HepG2 (cell line): ENCODE results near the gene DHRS1. TPM values are rescaled to one million over a fixed set of nuclear protein-coding genes. Genes with fewer than 3 reads are reported as not detected.
A peak's percentile ranks its signal among the peaks of the same experiment; 100 is the strongest.

ENCODE experiments used
- AHDC1 ChIP-seq: sonication (generic); formaldehyde crosslinking; IDR thresholded peaks from 2 replicates; pipeline ENCODE4 v1.5.1; 2020; ENCODE audit warnings: mild to moderate bottlenecking, missing genetic modification reagents, borderline replicate concordance
- ATF7 ChIP-seq, 2 experiments: fragments of 450-650 bp in 1 of 2; sonication (generic) in 1 of 2; formaldehyde crosslinking in 1 of 2; IDR thresholded peaks; 2 replicates each; pipeline versions ENCODE4 v1.4.0 to v1.6.1; 2016 to 2020; ENCODE audit warnings: antibody characterized with exemption in 1 of 2, mild to moderate bottlenecking in 1 of 2, missing genetic modification reagents in 1 of 2
- CEBPB ChIP-seq: IDR thresholded peaks from 2 replicates; pipeline ENCODE4 v1.6.1; 2011; ENCODE audit warnings: low read depth, low read length, improper control_type of control experiment, borderline replicate concordance
- HNRNPH1 ChIP-seq: fragments of 200-400 bp; formaldehyde crosslinking; optimal IDR thresholded peaks from 2 replicates; pipeline ENCODE3; 2017; ENCODE audit warnings: mild to moderate bottlenecking, low read depth, low read length
- IKZF1 ChIP-seq: fragments of 450-650 bp; IDR thresholded peaks from 2 replicates; pipeline ENCODE4 v1.7.1; 2016
- KDM2A ChIP-seq: sonication (generic); formaldehyde crosslinking; IDR thresholded peaks from 2 replicates; pipeline ENCODE4 v1.4.0; 2020; ENCODE audit warnings: low read depth, missing genetic modification reagents, borderline replicate concordance
- KLF11 ChIP-seq: IDR thresholded peaks from 2 replicates; pipeline ENCODE4 v1.6.1; 2016; ENCODE audit warnings: missing compliant biosample characterization
- MTA3 ChIP-seq: sonication (generic); formaldehyde crosslinking; IDR thresholded peaks from 2 replicates; pipeline ENCODE4 v1.4.0; 2020; ENCODE audit warnings: missing genetic modification reagents
- MTF1 ChIP-seq: sonication (generic); formaldehyde crosslinking; IDR thresholded peaks from 2 replicates; pipeline ENCODE4 v1.5.0; 2020; ENCODE audit warnings: missing genetic modification reagents
- NFIB ChIP-seq: sonication (generic); formaldehyde crosslinking; IDR thresholded peaks from 2 replicates; pipeline ENCODE4 v1.9.0; 2021; ENCODE audit warnings: missing genetic modification reagents, mild to moderate bottlenecking, borderline replicate concordance
- PHF8 ChIP-seq: sonication (generic); formaldehyde crosslinking; IDR thresholded peaks from 2 replicates; pipeline ENCODE4 v1.5.0; 2020; ENCODE audit warnings: missing genetic modification reagents
- POLR2G ChIP-seq: fragments of 200-400 bp; formaldehyde crosslinking; IDR thresholded peaks from 2 replicates; pipeline ENCODE4 v1.6.1; 2018; ENCODE audit warnings: mild to moderate bottlenecking, low read depth, low read length, moderate library complexity
- RAD21 ChIP-seq: fragments of 450-650 bp; formaldehyde crosslinking; IDR thresholded peaks from 2 replicates; pipeline ENCODE4 v1.5.0; 2020; ENCODE audit warnings: mild to moderate bottlenecking
- RBM39 ChIP-seq: fragments of 200-400 bp; formaldehyde crosslinking; IDR thresholded peaks from one replicate; pipeline ENCODE4 v1.6.1; 2018; ENCODE audit warnings: antibody characterized with exemption, mild to moderate bottlenecking, low read depth, low read length; ENCODE audit not compliant: poor library complexity, severe bottlenecking
- SIN3A ChIP-seq: IDR thresholded peaks from 2 replicates; pipeline ENCODE4 v1.6.1; 2011; ENCODE audit warnings: low read depth, mild to moderate bottlenecking, control low read depth, low read length, borderline replicate concordance
- SOX5 ChIP-seq: IDR thresholded peaks from 2 replicates; pipeline ENCODE4 v1.6.1; 2016; ENCODE audit warnings: borderline replicate concordance
- TMF1 ChIP-seq: sonication (generic); formaldehyde crosslinking; IDR thresholded peaks from 2 replicates; pipeline ENCODE4 v1.8.1; 2022; ENCODE audit warnings: low read depth, missing genetic modification reagents
- ZNF136 ChIP-seq: sonication (generic); formaldehyde crosslinking; IDR thresholded peaks from 2 replicates; pipeline ENCODE4 v1.8.1; 2022; ENCODE audit warnings: low read depth, mild to moderate bottlenecking, moderate library complexity, missing genetic modification reagents
- ZNF260 ChIP-seq: sonication (generic); formaldehyde crosslinking; IDR thresholded peaks from 2 replicates; pipeline ENCODE4 v1.4.0; 2020; ENCODE audit warnings: missing genetic modification reagents, low read depth, mild to moderate bottlenecking, borderline replicate concordance
- ZNF552 ChIP-seq: sonication (generic); formaldehyde crosslinking; IDR thresholded peaks from 2 replicates; pipeline ENCODE4 v1.9.0; 2022; ENCODE audit warnings: missing genetic modification reagents, mild to moderate bottlenecking, borderline replicate concordance
- ZNF850 ChIP-seq: sonication (generic); formaldehyde crosslinking; conservative IDR thresholded peaks from 2 replicates; pipeline ENCODE4 v1.9.0; 2021; ENCODE audit warnings: mild to moderate bottlenecking, missing genetic modification reagents
- ZNF879 ChIP-seq: sonication (generic); formaldehyde crosslinking; IDR thresholded peaks from 2 replicates; pipeline ENCODE4 v1.8.1; 2023; ENCODE audit warnings: missing genetic modification reagents
- polyA plus RNA-seq, 8 experiments: library from polyadenylated mRNA; depleted of rRNA in 3 of 8; stranded (reverse) in 7 of 8; unstranded in 1 of 8; fragments of >200 nt; fragmentation: Illumina TruSeq in 4 of 8; extraction: Trizol in 4 of 8; gene quantifications; 2 replicates each; pipeline versions ENCODE4 v1.2.1 to v1.2.3, GENCODE V29; 2011 to 2016; ENCODE audit warnings: low read depth in 4 of 8, missing spikeins in 1 of 8, mixed read lengths in 1 of 8; ENCODE audit not compliant: insufficient read depth in 1 of 8
- total RNA-seq, 5 experiments: library from RNA; depleted of rRNA; stranded (reverse); fragments of >200 nt; fragmentation: Illumina TruSeq; extraction: Trizol; gene quantifications; 2 replicates each; pipeline ENCODE4 v1.2.3, GENCODE V29; 2016; ENCODE audit warnings: low read depth in 1 of 5
- TF ChIP-seq, protein P1 (sequence below): sonication (generic); formaldehyde crosslinking; IDR thresholded peaks from 2 replicates; pipeline ENCODE4 v1.5.0; 2020; ENCODE audit warnings: missing genetic modification reagents
- TF ChIP-seq, protein P2 (sequence below): sonication (generic); formaldehyde crosslinking; IDR thresholded peaks from 2 replicates; pipeline ENCODE4 v1.4.0; 2020; ENCODE audit warnings: missing genetic modification reagents; ENCODE audit errors: not compliant biosample characterization

The DHRS1 gene
- total and polyA plus RNA-seq, 2 of the 13 experiments (the other 11 are each of a cell fraction or from before 2014, with no cell fraction given), result 49.8 to 60.8 TPM

- TF ChIP-seq, protein P1, sequence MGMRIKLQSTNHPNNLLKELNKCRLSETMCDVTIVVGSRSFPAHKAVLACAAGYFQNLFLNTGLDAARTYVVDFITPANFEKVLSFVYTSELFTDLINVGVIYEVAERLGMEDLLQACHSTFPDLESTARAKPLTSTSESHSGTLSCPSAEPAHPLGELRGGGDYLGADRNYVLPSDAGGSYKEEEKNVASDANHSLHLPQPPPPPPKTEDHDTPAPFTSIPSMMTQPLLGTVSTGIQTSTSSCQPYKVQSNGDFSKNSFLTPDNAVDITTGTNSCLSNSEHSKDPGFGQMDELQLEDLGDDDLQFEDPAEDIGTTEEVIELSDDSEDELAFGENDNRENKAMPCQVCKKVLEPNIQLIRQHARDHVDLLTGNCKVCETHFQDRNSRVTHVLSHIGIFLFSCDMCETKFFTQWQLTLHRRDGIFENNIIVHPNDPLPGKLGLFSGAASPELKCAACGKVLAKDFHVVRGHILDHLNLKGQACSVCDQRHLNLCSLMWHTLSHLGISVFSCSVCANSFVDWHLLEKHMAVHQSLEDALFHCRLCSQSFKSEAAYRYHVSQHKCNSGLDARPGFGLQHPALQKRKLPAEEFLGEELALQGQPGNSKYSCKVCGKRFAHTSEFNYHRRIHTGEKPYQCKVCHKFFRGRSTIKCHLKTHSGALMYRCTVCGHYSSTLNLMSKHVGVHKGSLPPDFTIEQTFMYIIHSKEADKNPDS, result 0 out of 2 replicates have a peak, but pooled peaks have one; percentile 8
- TF ChIP-seq HNRNPH1 (no peak), NFIB (CRISPR knock-in tag) (no peak), PHF8 (CRISPR knock-in tag) (0 out of 2 replicates have a peak, but pooled peaks have one; percentile 25), SIN3A (no peak), ZNF260 (CRISPR knock-in tag) (no peak), CEBPB (no peak), MTF1 (CRISPR knock-in tag) (no peak), TMF1 (no peak), KLF11 (no peak), ZNF850 (CRISPR knock-in tag) (no peak), ZNF552 (no peak), ZNF136 (CRISPR knock-in tag) (no peak), ZNF879 (no peak), SOX5 (CRISPR knock-in tag) (no peak), IKZF1 (no peak), KDM2A (no peak), RBM39 (no peak), RAD21 (CRISPR knock-in tag) (no peak), POLR2G (0 out of 2 replicates have a peak, but pooled peaks have one; percentile 4), AHDC1 (CRISPR knock-in tag) (no peak), MTA3 (CRISPR knock-in tag) (no peak), ATF7 (IDR thresholded peaks at IDR 0.05) (no peak), ATF7 (CRISPR knock-in tag; IDR thresholded peaks at IDR 0.05) (0 out of 2 replicates have a peak, but pooled peaks have one; percentile 52)
- TF ChIP-seq, protein P2, sequence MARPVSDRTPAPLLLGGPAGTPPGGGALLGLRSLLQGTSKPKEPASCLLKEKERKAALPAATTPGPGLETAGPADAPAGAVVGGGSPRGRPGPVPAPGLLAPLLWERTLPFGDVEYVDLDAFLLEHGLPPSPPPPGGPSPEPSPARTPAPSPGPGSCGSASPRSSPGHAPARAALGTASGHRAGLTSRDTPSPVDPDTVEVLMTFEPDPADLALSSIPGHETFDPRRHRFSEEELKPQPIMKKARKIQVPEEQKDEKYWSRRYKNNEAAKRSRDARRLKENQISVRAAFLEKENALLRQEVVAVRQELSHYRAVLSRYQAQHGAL (CRISPR knock-in tag), result no peak
Measured at GRCh38 chr14:24255438-24255837, 44.1 kb downstream of the DHRS1 start (continued).
